COR-L47 (cell line): ENCODE results near the gene PCBP3.
A peak's percentile ranks its signal among the peaks of the same experiment; 100 is the strongest.
"Not testable (repeated sequence)": the region's sequence is repeated elsewhere in the genome, so short reads cannot be mapped to it uniquely, and the experiment has no call there.

Source experiments
- DNase-seq: peaks from one replicate; lab custom pipeline; 2025; lab: John Stamatoyannopoulos, UW

The PCBP3 gene

GRCh38 chr21:45643021-45643980 lies at the start of gene PCBP3:
Gene PCBP3 (plus strand): TSS chr21:45643725. CDS start chr21:45850086, 206,361 bp downstream.
- peak; percentile 53 for DNase-seq

- DNase-seq = no peak
These were observed 48.6 kb upstream of the PCBP3 start for GRCh38 chr21:45594721-45595489.

- no peak for DNase-seq
These were observed 47.8 kb upstream of the PCBP3 start for GRCh38 chr21:45595574-45596295.

- DNase-seq = peak; percentile 59
These were observed 46.7 kb upstream of the PCBP3 start for GRCh38 chr21:45596704-45597318.

- DNase-seq = no peak
These were observed 45.4 kb upstream of the PCBP3 start for GRCh38 chr21:45598109-45598508.

- no peak for DNase-seq
These were observed 44.9 kb upstream of the PCBP3 start for GRCh38 chr21:45598666-45599065.

GRCh38 chr21:45599146-45599581 lies 44.4 kb upstream of the PCBP3 start:
- DNase-seq = no peak

GRCh38 chr21:45600248-45600647 lies 43.3 kb upstream of the PCBP3 start:
- DNase-seq = no peak

GRCh38 chr21:45601551-45601950 lies 42.0 kb upstream of the PCBP3 start:
- DNase-seq = no peak

GRCh38 chr21:45602106-45602505 lies 41.4 kb upstream of the PCBP3 start:
- no peak for DNase-seq

GRCh38 chr21:45603481-45603880 lies 40.0 kb upstream of the PCBP3 start:
- no peak for DNase-seq

- not testable (repeated sequence) for DNase-seq
These were observed 38.8 kb upstream of the PCBP3 start for GRCh38 chr21:45604681-45605080.

- DNase-seq = no peak
These were observed 36.3 kb upstream of the PCBP3 start for GRCh38 chr21:45607021-45607908.

- DNase-seq = no peak
These were observed 35.6 kb upstream of the PCBP3 start for GRCh38 chr21:45607909-45608295.

GRCh38 chr21:45608747-45609470 lies 34.6 kb upstream of the PCBP3 start:
- not testable (repeated sequence) for DNase-seq

- not testable (repeated sequence) for DNase-seq
These were observed 33.9 kb upstream of the PCBP3 start for GRCh38 chr21:45609616-45610015.

- no peak for DNase-seq
These were observed 32.2 kb upstream of the PCBP3 start for GRCh38 chr21:45611296-45611695.

GRCh38 chr21:45611939-45612664 lies 31.4 kb upstream of the PCBP3 start:
- DNase-seq = no peak

GRCh38 chr21:45612665-45613019 lies 30.9 kb upstream of the PCBP3 start:
- DNase-seq = not testable (repeated sequence)
